ENCODE results near the gene ELL3.
A peak's percentile ranks its signal among the peaks of the same experiment; 100 is the strongest.
"Not testable (repeated sequence)": the region's sequence is repeated elsewhere in the genome, so short reads cannot be mapped to it uniquely, and the experiment has no call there.

Gene ELL3

DNA sequence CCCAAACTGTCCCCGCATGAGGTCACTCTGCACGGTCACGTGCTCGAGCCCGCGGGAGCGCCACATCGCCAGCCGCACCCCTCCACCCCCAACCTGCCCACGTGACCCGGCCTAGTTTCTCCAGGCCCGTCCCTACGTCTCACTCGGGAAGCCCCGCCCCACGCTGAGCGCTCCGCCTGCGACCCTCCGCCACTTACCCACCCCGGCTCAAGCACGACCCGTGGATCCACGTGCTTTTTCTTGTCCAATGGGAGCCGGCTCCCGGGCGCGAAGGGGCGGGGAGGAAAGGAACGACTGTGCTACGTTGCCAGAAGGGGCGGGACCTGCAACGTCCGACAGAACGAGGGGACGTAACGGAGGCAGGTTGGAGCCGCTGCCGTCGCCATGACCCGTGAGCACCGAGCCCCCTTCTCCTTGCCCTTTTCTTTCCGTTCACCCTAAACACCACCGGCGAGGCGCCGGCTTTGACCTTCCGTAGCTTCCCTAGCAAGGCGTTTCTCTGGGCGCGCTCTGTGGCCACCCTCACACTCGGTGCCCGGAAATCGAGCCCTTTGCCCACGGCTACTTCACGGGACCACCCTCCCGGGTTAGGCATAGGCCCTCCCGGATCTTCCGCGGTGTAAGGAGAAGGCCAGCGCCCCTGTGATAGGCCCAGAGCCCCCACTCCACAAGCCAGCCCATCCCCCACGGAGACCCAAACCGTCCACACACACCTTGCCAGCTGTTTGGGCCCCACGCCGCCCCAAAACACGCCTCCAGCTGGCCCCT lies 15.4 kb upstream of the ELL3 start, which contains the start of gene SERF2:
SERF2 (plus strand) TSS at position 328 of the 768 bp plus-strand sequence; CDS start at position 385, 57 bp downstream.
- peak; percentile 99 for DNase-seq (ENCODE audit: low read depth in 2 of 2)

GRCh38 chr15:43789409-43789808 lies 12.6 kb upstream of the ELL3 start:
- DNase-seq (ENCODE audit: low read depth in 2 of 2): no peak

GRCh38 chr15:43779016-43779415 lies 2.2 kb upstream of the ELL3 start:
- DNase-seq (ENCODE audit: low read depth in 2 of 2): no peak

GRCh38 chr15:43777267-43777914 lies 625 bp upstream of the ELL3 start:
- peak; percentile 53 to 67 for DNase-seq (ENCODE audit: low read depth in 2 of 2)

GRCh38 chr15:43776101-43776717 lies 557 bp downstream of the ELL3 start:
- no peak for DNase-seq (ENCODE audit: low read depth in 2 of 2)

GRCh38 chr15:43775411-43775965 lies 1.3 kb downstream of the ELL3 start:
- DNase-seq (ENCODE audit: low read depth in 2 of 2): no peak

GRCh38 chr15:43774062-43774461 lies 2.7 kb downstream of the ELL3 start:
- DNase-seq (ENCODE audit: low read depth in 2 of 2): no peak

DNA sequence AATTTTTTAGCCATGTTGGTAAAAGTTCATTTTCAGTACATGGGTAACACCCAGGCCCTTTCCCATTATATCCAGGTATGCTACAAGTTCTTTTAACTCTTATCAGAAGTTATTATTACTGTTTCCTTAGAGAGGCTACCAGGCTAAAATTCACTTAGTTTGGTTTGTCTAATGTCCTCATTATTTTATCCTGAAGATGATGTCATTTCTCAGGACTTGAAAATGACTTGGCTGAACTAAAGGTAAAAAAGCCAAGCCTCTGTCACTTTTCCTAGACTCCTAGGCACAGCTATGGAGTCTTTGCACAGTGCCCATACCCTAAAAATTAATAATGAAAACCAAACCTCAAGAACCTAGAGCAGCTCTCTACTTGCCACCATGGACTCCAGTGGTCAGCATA lies 4.1 kb downstream of the ELL3 start:
- no peak for DNase-seq (ENCODE audit: low read depth in 2 of 2)

- DNase-seq (ENCODE audit: low read depth in 2 of 2): no peak
Measured at GRCh38 chr15:43771816-43772215, 5.0 kb downstream of the ELL3 start.

- no peak for DNase-seq (ENCODE audit: low read depth in 2 of 2)
Measured at GRCh38 chr15:43769584-43770228, 7.1 kb downstream of the ELL3 start.

- DNase-seq (ENCODE audit: low read depth in 2 of 2): no peak
Measured at GRCh38 chr15:43763819-43764446, 12.8 kb downstream of the ELL3 start.

DNA sequence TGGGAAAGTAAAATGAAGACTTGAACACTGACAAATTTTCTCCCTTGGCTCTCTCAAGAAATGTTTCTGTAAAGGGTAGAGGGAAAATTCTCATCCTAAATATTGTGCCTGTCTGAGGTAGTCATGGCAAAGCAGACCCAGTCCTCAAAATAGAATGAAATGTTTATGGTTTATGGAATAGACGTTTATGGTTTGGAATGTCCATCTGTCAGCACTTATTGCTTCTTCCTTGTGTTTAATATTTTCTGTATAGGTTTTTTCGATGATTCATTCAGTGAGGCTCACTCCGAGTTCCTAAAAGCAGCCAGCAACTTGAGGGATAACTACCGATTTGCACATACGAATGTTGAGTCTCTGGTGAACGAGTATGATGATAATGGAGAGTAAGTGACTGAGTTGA lies 13.9 kb downstream of the ELL3 start:
- DNase-seq (ENCODE audit: low read depth in 2 of 2): no peak

DNA sequence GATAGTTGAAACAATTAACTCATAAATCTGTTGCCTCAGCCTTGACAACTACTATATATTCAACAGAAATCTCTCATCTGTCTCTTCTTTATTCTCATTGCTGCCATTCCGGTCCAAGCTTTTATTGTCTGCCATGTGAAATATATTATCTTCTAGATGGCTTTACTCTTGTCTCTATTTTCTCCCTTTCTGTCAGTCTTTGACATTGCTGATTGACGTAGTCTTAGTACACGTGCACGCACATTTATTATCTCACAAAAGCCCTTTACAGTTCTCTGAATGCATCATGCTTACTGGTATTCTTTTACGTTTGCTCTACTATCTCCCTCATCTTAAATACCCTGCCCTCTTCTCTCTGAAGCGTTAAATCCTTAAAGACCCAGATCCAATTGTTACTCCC lies 24.9 kb downstream of the ELL3 start:
- no peak for DNase-seq (ENCODE audit: low read depth in 2 of 2)

- DNase-seq (ENCODE audit: low read depth in 2 of 2): no peak
Measured at GRCh38 chr15:43749690-43750345, 26.9 kb downstream of the ELL3 start.

DNA sequence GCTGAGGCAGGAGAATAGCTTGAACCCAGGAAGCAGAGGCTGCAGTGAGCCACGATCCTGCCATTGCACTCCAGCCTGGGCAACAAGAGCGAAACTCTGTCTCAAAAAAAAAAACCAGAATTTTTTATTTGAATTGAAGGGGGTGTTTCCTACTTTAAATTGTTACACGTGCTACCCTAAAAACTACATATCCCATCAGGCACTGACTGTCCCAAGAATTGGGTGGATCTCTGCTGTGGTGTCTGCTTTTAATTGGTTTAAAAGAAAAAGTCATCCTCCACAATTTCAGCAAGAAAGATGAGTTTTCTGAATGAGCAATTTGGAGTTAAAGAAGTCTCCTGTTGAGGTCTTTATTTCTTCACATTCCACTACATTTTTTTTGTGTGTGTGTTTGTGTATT lies 28.4 kb downstream of the ELL3 start:
- no peak for DNase-seq (ENCODE audit: low read depth in 2 of 2)

- DNase-seq (ENCODE audit: low read depth in 2 of 2): not testable (repeated sequence)
Measured at GRCh38 chr15:43746903-43747309, 29.9 kb downstream of the ELL3 start.

- DNase-seq (ENCODE audit: low read depth in 2 of 2): peak; percentile 69 to 76
Measured at GRCh38 chr15:43746245-43746902, 30.4 kb downstream of the ELL3 start, which contains the start of gene PDIA3. Gene PDIA3, plus strand, starts transcription at chr15:43746438. Its CDS starts 102 bp downstream, at chr15:43746540.

GRCh38 chr15:43735416-43735815 lies 41.4 kb downstream of the ELL3 start:
- no peak for DNase-seq (ENCODE audit: low read depth in 2 of 2)

DNA sequence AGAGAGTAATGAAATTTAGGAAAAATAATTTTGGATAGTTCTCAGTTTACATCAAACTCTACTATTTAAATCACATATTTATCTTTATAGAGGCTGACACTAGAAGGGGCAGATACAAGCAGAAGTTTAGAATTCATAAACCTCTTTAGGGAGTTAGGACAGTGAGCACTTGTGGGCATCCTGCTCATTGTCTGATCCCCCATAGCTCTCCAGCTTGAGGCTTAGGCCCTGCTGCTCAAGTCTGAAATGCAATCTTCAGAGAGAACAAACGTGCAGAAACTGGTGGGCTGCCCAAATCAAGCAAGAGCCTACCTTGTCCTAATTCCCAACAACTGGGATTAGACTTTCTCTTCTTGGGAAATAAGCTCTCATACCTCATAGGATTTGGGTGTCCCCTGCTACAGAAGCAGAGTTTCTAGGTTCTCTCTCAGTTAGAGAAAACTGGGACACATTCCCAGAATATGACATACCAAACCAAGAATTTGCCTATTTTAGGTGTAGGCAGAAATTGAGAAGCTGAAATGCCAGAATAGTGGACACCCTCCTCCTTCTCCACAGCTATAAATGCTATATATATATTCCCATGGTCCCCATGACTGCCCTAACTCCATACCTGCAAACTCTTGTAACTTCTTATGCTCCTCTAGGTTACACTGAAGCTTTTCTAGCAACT lies 48.6 kb downstream of the ELL3 start:
- not testable (repeated sequence) for DNase-seq (ENCODE audit: low read depth in 2 of 2)

DNA sequence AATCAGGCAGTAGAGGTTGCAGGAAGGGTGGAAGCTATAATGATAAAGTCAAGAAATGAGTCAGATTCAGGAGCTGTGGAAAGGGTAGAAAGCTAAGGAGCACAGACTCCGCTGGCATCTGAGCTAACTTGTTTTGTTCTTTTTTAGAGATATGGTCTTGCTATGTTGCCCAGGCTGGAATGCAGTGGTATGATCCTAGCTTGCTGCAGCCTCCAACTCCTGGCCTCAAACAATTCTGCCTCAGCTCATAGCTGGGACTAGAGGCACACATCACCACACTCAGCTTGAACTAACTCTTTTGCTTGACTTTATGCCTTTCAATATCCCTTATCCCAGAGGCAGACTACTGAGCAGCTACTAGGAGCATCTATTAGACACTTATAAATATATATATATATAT lies 50.5 kb downstream of the ELL3 start:
- not testable (repeated sequence) for DNase-seq (ENCODE audit: low read depth in 2 of 2)
